ENCODE data around the gene EEF1AKMT1. TPM values are rescaled to one million over a fixed set of nuclear protein-coding genes. Genes with fewer than 3 reads are reported as not detected.
A peak's percentile ranks its signal among the peaks of the same experiment; 100 is the strongest.

The EEF1AKMT1 gene
- total RNA-seq, 4 donors from 2014 or later, result 13.1 to 18.7 (median 14.8) TPM

DNA sequence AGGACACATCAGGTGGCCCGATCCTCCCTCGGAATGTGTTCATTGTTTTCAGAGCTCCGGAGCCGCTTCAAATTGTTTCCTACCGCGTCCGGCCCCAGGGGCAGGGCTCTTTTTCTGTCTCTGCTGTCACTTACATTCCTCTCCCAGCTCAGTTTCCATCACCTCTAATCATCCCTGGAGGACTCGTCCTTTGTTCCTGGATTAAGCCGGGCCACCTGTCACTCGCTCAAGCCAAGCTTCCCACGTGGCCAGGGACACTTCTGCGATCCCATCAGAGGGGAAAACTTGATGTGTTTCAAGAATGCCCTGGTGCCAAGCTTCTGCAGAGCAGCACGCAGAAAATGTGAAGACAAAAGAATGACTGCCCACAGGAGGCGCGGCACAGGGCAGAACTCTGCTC is 56.8 kb downstream of the EEF1AKMT1 start:
- Histone ChIP-seq H3K27me3 (peaks cover 0 to 17% (median 0%) of the 10 kb centered on the region in 4 donors), H3K4me1 (peaks cover 31 to 43% (median 40%) of the 10 kb centered on the region in 4 donors), H3K27ac (replicated peaks in 1 of 4) (no peak overlapping the region), H3K4me3 (no peak overlapping the region), H3K36me3 (no peaks in the 10 kb centered on the region), H3K9me3 (no peaks in the 10 kb centered on the region)
- no peak for DNase-seq (ENCODE audit: extremely low spot score)
- TF ChIP-seq CTCF (IDR thresholded peaks at IDR 0.05) (no peak), EP300 (IDR thresholded peaks at IDR 0.05) (no peak), POLR2AphosphoS5 (IDR thresholded peaks at IDR 0.05) (no peak), POLR2A (IDR thresholded peaks at IDR 0.05; ENCODE audit: low read depth) (no peak)
- 86% methylated on average over 15 of the region's 15 CpGs for WGBS
- intact Hi-C loops (cut with DNase I), result no loop called here

- Histone ChIP-seq H3K27ac (replicated peaks in 1 of 4) (peak overlapping the region; percentile 67 to 79 (median 71)), H3K9me3 (no peaks in the 10 kb centered on the region), H3K27me3 (peaks cover 0 to 4% (median 0%) of the 10 kb centered on the region in 4 donors), H3K4me1 (peaks cover 24 to 33% (median 30%) of the 10 kb centered on the region in 4 donors), H3K36me3 (no peaks in the 10 kb centered on the region), H3K4me3 (peak overlapping the region in 1 of 4 donors; percentile 22)
- DNase-seq (ENCODE audit: extremely low spot score), result no peak
- 80% methylated on average over 6 of the region's 6 CpGs for WGBS
- TF ChIP-seq CTCF (IDR thresholded peaks at IDR 0.05) (no peak), POLR2A (IDR thresholded peaks at IDR 0.05; ENCODE audit: low read depth) (no peak), POLR2AphosphoS5 (IDR thresholded peaks at IDR 0.05) (no peak), EP300 (IDR thresholded peaks at IDR 0.05) (no peak)
- intact Hi-C loops (cut with DNase I), result no loop called here
These were observed 58.4 kb downstream of the EEF1AKMT1 start for GRCh38 chr13:20715330-20715712.

DNA sequence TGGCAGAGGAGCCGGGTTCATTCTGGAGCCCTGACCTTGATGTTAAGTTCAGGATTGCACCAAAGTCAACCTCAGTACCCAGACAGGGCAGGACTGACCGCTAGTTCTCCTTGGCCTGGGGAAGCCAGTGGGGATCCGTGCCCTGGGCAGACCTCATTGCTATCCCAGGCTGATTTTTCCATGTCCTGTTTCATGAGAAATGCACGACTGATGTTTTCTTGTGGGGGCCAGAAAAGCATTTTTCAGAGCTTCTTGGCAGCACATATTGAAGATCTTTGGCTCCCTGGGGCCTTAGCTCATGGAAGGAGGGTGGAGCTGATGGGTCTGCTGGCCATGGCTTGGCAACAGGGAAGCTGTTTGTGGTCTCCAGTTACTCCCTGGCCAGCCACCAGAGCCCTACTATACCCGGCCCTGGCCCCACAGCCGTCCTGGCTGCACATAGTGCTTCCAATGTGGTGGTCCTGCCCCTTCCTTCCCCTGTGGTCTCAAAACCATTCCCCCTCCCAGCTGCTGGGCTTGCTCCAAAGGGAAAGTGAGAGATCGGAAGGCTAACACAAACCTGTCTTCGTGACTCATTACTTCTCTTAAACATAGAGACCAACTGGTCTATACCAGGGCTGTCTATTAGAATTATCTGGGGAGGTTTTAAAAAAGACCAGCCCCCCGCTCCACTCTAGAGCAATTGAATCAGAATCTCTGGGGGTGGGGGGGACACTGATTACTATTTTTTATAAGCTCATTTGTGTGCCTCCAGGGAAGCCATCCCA is 59.0 kb downstream of the EEF1AKMT1 start:
- WGBS, result 34% methylated on average over 7 of the region's 9 CpGs
- no peak for TF ChIP-seq CTCF (IDR thresholded peaks at IDR 0.05)
- TF ChIP-seq EP300 (IDR thresholded peaks at IDR 0.05), result no peak
- TF ChIP-seq POLR2A (IDR thresholded peaks at IDR 0.05; ENCODE audit: low read depth), result no peak
- TF ChIP-seq POLR2AphosphoS5 (IDR thresholded peaks at IDR 0.05), result no peak
- no peaks in the 10 kb centered on the region for H3K9me3 ChIP-seq
- H3K4me3 ChIP-seq, result peak overlapping the region; percentile 17 to 37 (median 24)
- intact Hi-C loops (cut with DNase I), result loop anchor here (5.0 kb wide), 3 partner anchors 58 to 222 kb away; partner anchors contain the start of gene EEF1AKMT1
- H3K36me3 ChIP-seq, result no peaks in the 10 kb centered on the region
- H3K4me1 ChIP-seq, result peaks cover 24 to 34% (median 32%) of the 10 kb centered on the region in 4 donors
- DNase-seq (ENCODE audit: extremely low spot score), result no peak
- H3K27me3 ChIP-seq, result peaks cover 0 to 4% (median 0%) of the 10 kb centered on the region in 4 donors
- peak overlapping the region; percentile 67 to 79 (median 71) for H3K27ac ChIP-seq (replicated peaks in 1 of 4)

DNA sequence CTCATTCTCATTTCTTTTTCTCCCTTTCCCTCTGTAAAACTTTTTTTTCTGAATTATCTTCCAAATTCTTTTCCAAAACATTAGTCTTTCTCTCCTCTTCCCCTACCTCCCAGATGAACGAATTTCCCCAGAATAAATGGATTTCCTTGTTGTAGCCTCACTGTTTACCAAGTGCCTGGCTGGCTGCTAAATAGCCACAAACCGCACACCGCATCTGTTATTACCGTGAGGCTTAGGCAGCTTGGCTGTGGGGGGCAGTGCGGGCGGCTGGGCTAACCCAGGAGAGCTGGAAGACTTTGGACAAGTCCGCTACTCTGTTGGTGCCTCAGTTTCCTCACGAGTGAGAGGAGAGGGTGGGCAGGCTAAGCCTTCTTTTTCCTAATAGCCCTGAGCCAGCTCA is 59.6 kb downstream of the EEF1AKMT1 start:
- no peaks in the 10 kb centered on the region for H3K9me3 ChIP-seq
- H3K4me1 ChIP-seq, result peaks cover 24 to 40% (median 38%) of the 10 kb centered on the region in 4 donors
- intact Hi-C loops (cut with DNase I), result loop anchor here (5.0 kb wide), 3 partner anchors 58 to 222 kb away; partner anchors contain the start of gene EEF1AKMT1
- H3K4me3 ChIP-seq, result peak overlapping the region in 2 of 4 donors; percentile 22 to 37
- H3K27ac ChIP-seq (replicated peaks in 1 of 4), result peak overlapping the region; percentile 67 to 79 (median 71)
- peaks cover 0 to 3% (median 0%) of the 10 kb centered on the region in 4 donors for H3K27me3 ChIP-seq
- no peak for DNase-seq (ENCODE audit: extremely low spot score)
- no peaks in the 10 kb centered on the region for H3K36me3 ChIP-seq
- TF ChIP-seq POLR2A (IDR thresholded peaks at IDR 0.05; ENCODE audit: low read depth) (no peak), POLR2AphosphoS5 (IDR thresholded peaks at IDR 0.05) (no peak), CTCF (IDR thresholded peaks at IDR 0.05) (no peak), EP300 (IDR thresholded peaks at IDR 0.05) (no peak)
- WGBS, result 60% methylated on average over 8 of the region's 8 CpGs
